HepG2 (cell line): ENCODE data around the gene DDO. TPM values are rescaled to one million over a fixed set of nuclear protein-coding genes. Genes with fewer than 3 reads are reported as not detected.

Source experiments
- ATAC-seq: fragments of 200-7000 bp; cut with Tn5 transposase; 3 replicates; pipeline ENCODE4 v1.9.1; 2020; ENCODE audit warnings: mild to moderate bottlenecking, moderate library complexity
- BruUV-seq: library from RNA; stranded (reverse); fragments of 400-500 nt; replicated peaks from 2 replicates; lab custom pipeline; 2021; lab: Mats Ljungman, UMichigan
- CTCF ChIA-PET: fragments of 300-600 bp; formaldehyde crosslinking; extraction: SDS; loops from one replicate; lab custom pipeline; 2021; ENCODE audit warnings: low total read pairs, inconsistent platforms, low intra/inter-chr PET ratio; lab: Yijun Ruan, JAX
- POLR2A ChIA-PET: fragments of 350-600 bp; sonication (Branson Sonifier 250); formaldehyde crosslinking; loops from one replicate; lab custom pipeline; 2020; ENCODE audit warnings: antibody characterized with exemption, inconsistent platforms; lab: Yijun Ruan, JAX
- DNase-seq: peaks from one replicate; pipeline ENCODE4 v3.0.0-alpha.2; 2015; ENCODE audit warnings: low spot score
- FAIRE-seq: peaks from 3 replicates; lab custom pipeline; 2011; peaks lifted over from hg19 to GRCh38; lab: Jason Lieb, UNC
- H2AFZ ChIP-seq: one replicate; pipeline ENCODE4 v1.6.1; 2011; ENCODE audit warnings: low read length, inconsistent platforms
- H3K27ac ChIP-seq: fragments of 300-600 bp; 3 replicates; pipeline ENCODE4 v1.8.0; 2011; ENCODE audit warnings: mixed run types, mild to moderate bottlenecking, mixed read lengths, low read length, inconsistent platforms; ENCODE audit not compliant: insufficient read depth; ENCODE audit errors: extremely low read length
- H3K27me3 ChIP-seq, 2 experiments: fragments of 200-600 bp in 1 of 2; 2 replicates in 1 of 2; 3 replicates in 1 of 2; pipeline versions ENCODE4 v1.6.0 to v1.8.0; 2011; ENCODE audit warnings: low read length in 2 of 2, mild to moderate bottlenecking in 2 of 2, moderate library complexity in 2 of 2, inconsistent platforms in 1 of 2; ENCODE audit not compliant: insufficient read depth in 2 of 2, control insufficient read depth in 1 of 2
- H3K36me3 ChIP-seq, 2 experiments: fragments of 200-600 bp in 1 of 2; replicated peaks in 1 of 2; 2 replicates in 1 of 2; 3 replicates in 1 of 2; pipeline versions ENCODE4 v1.5.1 to v1.8.0; 2011; ENCODE audit warnings: low read length in 2 of 2, inconsistent platforms in 1 of 2; ENCODE audit not compliant: insufficient read depth in 2 of 2, control insufficient read depth in 1 of 2
- H3K4me1 ChIP-seq: 2 replicates; pipeline ENCODE4 v1.5.1; 2012; ENCODE audit warnings: low read length, inconsistent platforms; ENCODE audit not compliant: insufficient read depth
- H3K4me2 ChIP-seq: 2 replicates; pipeline ENCODE4 v1.6.0; 2011; ENCODE audit warnings: low read depth, low read length, inconsistent platforms
- H3K4me3 ChIP-seq, 3 experiments: fragments of 200-600 bp in 1 of 3; sonication (generic), shearing (Covaris generic) in 1 of 3; replicated peaks in 1 of 3; 2 replicates each; pipeline ENCODE4 v1.5.1; 2011 to 2016; ENCODE audit warnings: low read length in 3 of 3, inconsistent platforms in 2 of 3, low read depth in 2 of 3, mild to moderate bottlenecking in 2 of 3, control low read depth in 1 of 3, mixed read lengths in 1 of 3; ENCODE audit not compliant: insufficient read depth in 1 of 3
- H3K79me2 ChIP-seq: one replicate; pipeline ENCODE4 v1.6.1; 2011; ENCODE audit warnings: low read length, inconsistent platforms; ENCODE audit not compliant: insufficient read depth
- H3K9ac ChIP-seq: 2 replicates; pipeline ENCODE4 v1.6.0; 2011; ENCODE audit warnings: mild to moderate bottlenecking, low read depth, low read length, inconsistent platforms; ENCODE audit not compliant: insufficient read depth
- H3K9me3 ChIP-seq: 2 replicates; pipeline ENCODE4 v1.5.1; 2012; ENCODE audit warnings: mild to moderate bottlenecking, low read length
- H4K20me1 ChIP-seq: 2 replicates; pipeline ENCODE4 v1.6.0; 2011; ENCODE audit warnings: inconsistent platforms, mild to moderate bottlenecking, low read length, moderate library complexity; ENCODE audit not compliant: insufficient read depth
- KLF11 ChIP-seq: IDR thresholded peaks from 2 replicates; pipeline ENCODE4 v1.6.1; 2016; ENCODE audit warnings: missing compliant biosample characterization
- MATR3 ChIP-seq: sonication (generic); formaldehyde crosslinking; IDR thresholded peaks from 2 replicates; pipeline ENCODE4 v1.4.0; 2020; ENCODE audit warnings: missing genetic modification reagents
- NR2F1 ChIP-seq, 2 experiments: fragments of 450-650 bp in 1 of 2; formaldehyde crosslinking in 1 of 2; IDR thresholded peaks; 2 replicates each; pipeline versions ENCODE4 v1.5.0 to v1.6.1; 2016 to 2020; ENCODE audit warnings: mild to moderate bottlenecking in 1 of 2, missing compliant biosample characterization in 1 of 2, missing genetic modification reagents in 1 of 2, moderate library complexity in 1 of 2
- NR3C1 ChIP-seq: sonication (generic); formaldehyde crosslinking; IDR thresholded peaks from 2 replicates; pipeline ENCODE4 v1.4.0; 2020; ENCODE audit warnings: missing genetic modification reagents
- SCMH1 ChIP-seq: sonication (generic); formaldehyde crosslinking; IDR thresholded peaks from 2 replicates; pipeline ENCODE4 v1.9.0; 2021; ENCODE audit warnings: missing genetic modification reagents, mild to moderate bottlenecking, borderline replicate concordance
- SPEN ChIP-seq: sonication (generic); formaldehyde crosslinking; IDR thresholded peaks from 2 replicates; pipeline ENCODE4 v1.5.1; 2020; ENCODE audit warnings: low read depth, mild to moderate bottlenecking, missing genetic modification reagents
- STAT5B ChIP-seq: sonication (generic); formaldehyde crosslinking; IDR thresholded peaks from 2 replicates; pipeline ENCODE4 v1.4.0; 2020; ENCODE audit warnings: missing genetic modification reagents
- ZNF441 ChIP-seq: sonication (generic); formaldehyde crosslinking; IDR thresholded peaks from 2 replicates; pipeline ENCODE4 v1.7.0; 2021; ENCODE audit warnings: missing genetic modification reagents, borderline replicate concordance
- ZNF598 ChIP-seq: sonication (generic); formaldehyde crosslinking; IDR thresholded peaks from 2 replicates; pipeline ENCODE4 v1.5.1; 2020; ENCODE audit warnings: mild to moderate bottlenecking, missing genetic modification reagents, borderline replicate concordance
- ZSCAN29 ChIP-seq: sonication (generic); formaldehyde crosslinking; conservative IDR thresholded peaks from 2 replicates; pipeline ENCODE4 v1.4.0; 2020; ENCODE audit warnings: mild to moderate bottlenecking, missing genetic modification reagents
- WGBS: methylation state at CpG from one replicate; pipeline ENCODE4 v1.1.6; 2017; ENCODE audit warnings: low lambda C conversion rate; 5-methylcytosine and 5-hydroxymethylcytosine counted together
- in situ Hi-C: cut with HindIII; loops from 2 replicates; pipeline ENCODE4 v1.10.0; 2017; ENCODE audit warnings: low pct_unique_long_range_greater_than_20kb; ENCODE audit not compliant: extremely low pct_ligation_motif_present
- intact Hi-C: fragments of 100-400 bp; cut with micrococcal nuclease; formaldehyde crosslinking; loops from one replicate; pipeline ENCODE4 v1.10.0; 2022; ENCODE audit not compliant: unreplicated experiment
- polyA plus RNA-seq, 8 experiments: library from polyadenylated mRNA; depleted of rRNA in 3 of 8; stranded (reverse) in 7 of 8; unstranded in 1 of 8; fragments of >200 nt; fragmentation: Illumina TruSeq in 4 of 8; extraction: Trizol in 4 of 8; gene quantifications; 2 replicates each; pipeline versions ENCODE4 v1.2.1 to v1.2.3, GENCODE V29; 2011 to 2016; ENCODE audit warnings: low read depth in 4 of 8, missing spikeins in 1 of 8, mixed read lengths in 1 of 8; ENCODE audit not compliant: insufficient read depth in 1 of 8
- total RNA-seq, 5 experiments: library from RNA; depleted of rRNA; stranded (reverse); fragments of >200 nt; fragmentation: Illumina TruSeq; extraction: Trizol; gene quantifications; 2 replicates each; pipeline ENCODE4 v1.2.3, GENCODE V29; 2016; ENCODE audit warnings: low read depth in 1 of 5
- TF ChIP-seq, protein P1 (sequence below): sonication (generic); formaldehyde crosslinking; IDR thresholded peaks from 2 replicates; pipeline ENCODE4 v1.8.0; 2022; ENCODE audit warnings: mild to moderate bottlenecking, missing genetic modification reagents
- TF ChIP-seq, protein P2 (sequence below): sonication (generic); formaldehyde crosslinking; conservative IDR thresholded peaks from 2 replicates; pipeline ENCODE4 v1.4.0; 2020; ENCODE audit warnings: missing genetic modification reagents

Gene DDO
- total and polyA plus RNA-seq, 2 of the 13 experiments (the other 11 are each of a cell fraction or from before 2014, with no cell fraction given): 6.1 to 10.3 TPM

DNA sequence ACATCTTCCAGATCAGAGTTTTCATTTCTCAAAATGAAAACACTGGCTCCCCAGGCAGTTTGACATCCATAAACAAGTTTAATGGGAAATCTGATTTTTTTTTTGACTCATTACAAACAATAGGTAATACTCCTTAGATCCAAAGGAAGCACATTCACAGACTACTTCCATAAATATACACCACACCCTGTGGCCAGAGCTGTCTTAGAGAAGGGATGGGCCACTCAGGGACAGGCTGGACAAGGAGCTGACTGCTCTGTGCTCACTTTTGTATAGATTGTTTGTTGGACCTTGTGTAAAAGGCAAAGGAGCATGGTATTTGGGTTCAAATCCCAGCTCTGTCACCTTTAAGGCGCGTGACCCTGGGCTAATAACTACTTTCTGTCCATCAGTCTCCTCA, 12.8 kb upstream of the DDO start (continued):
- TF ChIP-seq ZSCAN29: no peak
- TF ChIP-seq, all 625 proteins: peak for 0

- H3K4me1 ChIP-seq: peaks cover 12% of the 10 kb centered on the region; the same call in 1 of the 2 replicates
- POLR2A ChIA-PET: no interaction called here
- BruUV-seq: no TSS peak
- DNase-seq (no peak), FAIRE-seq (no peak), ATAC-seq (no peak)
- H3K27ac ChIP-seq: no peak overlapping the region
- H4K20me1 ChIP-seq: no peaks in the 10 kb centered on the region
- H3K27me3 ChIP-seq: peaks cover 1 to 8% of the 10 kb centered on the region in 2 experiments; a peak in 2 of 5 replicates
- H3K4me2 ChIP-seq: no peak overlapping the region
- TF ChIP-seq, protein P1, sequence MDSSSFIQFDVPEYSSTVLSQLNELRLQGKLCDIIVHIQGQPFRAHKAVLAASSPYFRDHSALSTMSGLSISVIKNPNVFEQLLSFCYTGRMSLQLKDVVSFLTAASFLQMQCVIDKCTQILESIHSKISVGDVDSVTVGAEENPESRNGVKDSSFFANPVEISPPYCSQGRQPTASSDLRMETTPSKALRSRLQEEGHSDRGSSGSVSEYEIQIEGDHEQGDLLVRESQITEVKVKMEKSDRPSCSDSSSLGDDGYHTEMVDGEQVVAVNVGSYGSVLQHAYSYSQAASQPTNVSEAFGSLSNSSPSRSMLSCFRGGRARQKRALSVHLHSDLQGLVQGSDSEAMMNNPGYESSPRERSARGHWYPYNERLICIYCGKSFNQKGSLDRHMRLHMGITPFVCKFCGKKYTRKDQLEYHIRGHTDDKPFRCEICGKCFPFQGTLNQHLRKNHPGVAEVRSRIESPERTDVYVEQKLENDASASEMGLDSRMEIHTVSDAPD (CRISPR knock-in tag): no peak
- TF ChIP-seq KLF11 (CRISPR knock-in tag) (no peak), NR3C1 (CRISPR knock-in tag) (no peak), ZNF441 (CRISPR knock-in tag) (no peak), SCMH1 (CRISPR knock-in tag) (no peak), STAT5B (CRISPR knock-in tag) (no peak), ZNF598 (CRISPR knock-in tag) (no peak), SPEN (CRISPR knock-in tag) (no peak), MATR3 (CRISPR knock-in tag) (no peak), NR2F1 (CRISPR knock-in tag; IDR thresholded peaks at IDR 0.05) (no peak)
- TF ChIP-seq, protein P2, sequence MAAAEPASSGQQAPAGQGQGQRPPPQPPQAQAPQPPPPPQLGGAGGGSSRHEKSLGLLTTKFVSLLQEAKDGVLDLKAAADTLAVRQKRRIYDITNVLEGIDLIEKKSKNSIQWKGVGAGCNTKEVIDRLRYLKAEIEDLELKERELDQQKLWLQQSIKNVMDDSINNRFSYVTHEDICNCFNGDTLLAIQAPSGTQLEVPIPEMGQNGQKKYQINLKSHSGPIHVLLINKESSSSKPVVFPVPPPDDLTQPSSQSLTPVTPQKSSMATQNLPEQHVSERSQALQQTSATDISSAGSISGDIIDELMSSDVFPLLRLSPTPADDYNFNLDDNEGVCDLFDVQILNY (CRISPR knock-in tag): no peak
- CTCF ChIA-PET: no interaction called here
- H3K9me3 ChIP-seq: no peaks in the 10 kb centered on the region; the same call in 1 of the 2 replicates
- no peak overlapping the region for H3K4me3 ChIP-seq
- H3K79me2 ChIP-seq: no peaks in the 10 kb centered on the region
- 26% methylated on average over 5 of the region's 5 CpGs for WGBS
- H2AFZ ChIP-seq: no peak overlapping the region
- in situ Hi-C loops (no loop called here), intact Hi-C loops (no loop called here)
- H3K9ac ChIP-seq: no peak overlapping the region
- H3K36me3 ChIP-seq: no peaks in the 10 kb centered on the region
Observed at GRCh38 chr6:110425816-110426215, 10.4 kb upstream of the DDO start.
